NCI-H2029 treated with DMSO at 0.1 percent for 48 hours (cell line): Measurements from ENCODE around the gene NECTIN2.
"Not testable (repeated sequence)": the region's sequence is repeated elsewhere in the genome, so short reads cannot be mapped to it uniquely, and the experiment has no call there.

Experiments used
- DNase-seq: peaks from one replicate; lab custom pipeline; 2025; lab: John Stamatoyannopoulos, UW

NECTIN2 gene

GRCh38 chr19:44884566-44884965 is 38.5 kb downstream of the NECTIN2 start:
- DNase-seq, result no peak

GRCh38 chr19:44886141-44886540 is 40.0 kb downstream of the NECTIN2 start:
- no peak for DNase-seq

GRCh38 chr19:44887648-44888047 is 41.6 kb downstream of the NECTIN2 start:
- DNase-seq, result no peak

GRCh38 chr19:44888335-44888734 is 42.2 kb downstream of the NECTIN2 start:
- DNase-seq, result not testable (repeated sequence)

GRCh38 chr19:44889830-44890365 is 43.8 kb downstream of the NECTIN2 start:
- no peak for DNase-seq

- peak; percentile 100 for DNase-seq
Observed at GRCh38 chr19:44890366-44891015, 44.4 kb downstream of the NECTIN2 start.

- no peak for DNase-seq
Observed at GRCh38 chr19:44891016-44891882, 45.2 kb downstream of the NECTIN2 start, which contains the start of gene TOMM40. TOMM40 (plus strand) TSS chr19:44891254; CDS start chr19:44891416, 162 bp downstream.

GRCh38 chr19:44892932-44893331 is 46.8 kb downstream of the NECTIN2 start:
- no peak for DNase-seq

GRCh38 chr19:44893332-44894051 is 47.4 kb downstream of the NECTIN2 start:
- no peak for DNase-seq

- DNase-seq, result no peak
Observed at GRCh38 chr19:44894052-44894400, 47.9 kb downstream of the NECTIN2 start.

GRCh38 chr19:44894946-44895345 is 48.8 kb downstream of the NECTIN2 start:
- DNase-seq, result no peak

- DNase-seq, result no peak
Observed at GRCh38 chr19:44897835-44898234, 51.7 kb downstream of the NECTIN2 start.

- DNase-seq, result no peak
Observed at GRCh38 chr19:44900328-44901244, 54.5 kb downstream of the NECTIN2 start.

GRCh38 chr19:44903216-44903601 is 57.1 kb downstream of the NECTIN2 start:
- DNase-seq, result no peak

GRCh38 chr19:44903602-44904425 is 57.7 kb downstream of the NECTIN2 start:
- no peak for DNase-seq

GRCh38 chr19:44904426-44904994 is 58.4 kb downstream of the NECTIN2 start:
- no peak for DNase-seq

GRCh38 chr19:44905437-44906160 is 59.5 kb downstream of the NECTIN2 start, which contains the start of gene APOE:
APOE (plus strand) TSS chr19:44905796; CDS start chr19:44906625, 829 bp downstream.
- no peak for DNase-seq

GRCh38 chr19:44907613-44908012 is 61.5 kb downstream of the NECTIN2 start:
- no peak for DNase-seq
